Glutamatergic neuron (in vitro differentiated cells): Measurements from ENCODE around the gene POLR1A. TPM values are rescaled to one million over a fixed set of nuclear protein-coding genes. Genes with fewer than 3 reads are reported as not detected.

ENCODE experiments used
- DNase-seq: peaks from one replicate; pipeline ENCODE4 v3.0.0; 2022
- H3K27ac Mint-ChIP-seq: one replicate; pipeline ENCODE4 v1.8.0; 2020; ENCODE audit warnings: mild to moderate bottlenecking, mixed read lengths, inconsistent platforms; ENCODE audit not compliant: unreplicated experiment
- H3K27me3 Mint-ChIP-seq: one replicate; pipeline ENCODE4 v1.8.0; 2020; ENCODE audit warnings: mild to moderate bottlenecking, moderate library complexity, mixed read lengths, inconsistent platforms; ENCODE audit not compliant: unreplicated experiment
- H3K36me3 Mint-ChIP-seq: one replicate; pipeline ENCODE4 v1.8.0; 2020; ENCODE audit warnings: mild to moderate bottlenecking, mixed read lengths, inconsistent platforms; ENCODE audit not compliant: unreplicated experiment
- H3K4me1 Mint-ChIP-seq: one replicate; pipeline ENCODE4 v1.8.0; 2020; ENCODE audit warnings: mild to moderate bottlenecking, low read depth, mixed read lengths, inconsistent platforms; ENCODE audit not compliant: unreplicated experiment
- H3K4me3 Mint-ChIP-seq: one replicate; pipeline ENCODE4 v1.8.0; 2020; ENCODE audit warnings: mild to moderate bottlenecking, mixed read lengths, inconsistent platforms; ENCODE audit not compliant: unreplicated experiment
- H3K9me3 Mint-ChIP-seq: one replicate; pipeline ENCODE4 v1.8.0; 2020; ENCODE audit warnings: mild to moderate bottlenecking, moderate library complexity, mixed read lengths, inconsistent platforms; ENCODE audit not compliant: unreplicated experiment
- CTCF ChIP-seq: fragments of 200-600 bp; sonication (generic); IDR thresholded peaks from one replicate; pipeline ENCODE4 v1.5.0; 2021; ENCODE audit not compliant: partially characterized antibody, unreplicated experiment
- total RNA-seq: library from RNA; stranded (reverse); fragmentation: NEBNext Ultra II Directional; extraction: Animal tissue kit (Norgen Biotek cat#: 25700); gene quantifications from one replicate; pipeline ENCODE4 v1.2.1, GENCODE V29; 2021; ENCODE audit not compliant: unreplicated experiment

The POLR1A gene
- total RNA-seq, 1 donor from 2014 or later = 34.7 TPM

- DNase-seq = no peak
- H3K36me3 Mint-ChIP-seq = peaks cover 3% of the 10 kb centered on the region
- H3K27me3 Mint-ChIP-seq = no peaks in the 10 kb centered on the region
- no peak overlapping the region for H3K4me3 Mint-ChIP-seq
- no peaks in the 10 kb centered on the region for H3K4me1 Mint-ChIP-seq
- H3K27ac Mint-ChIP-seq = no peak overlapping the region
- H3K9me3 Mint-ChIP-seq = peaks cover 3% of the 10 kb centered on the region
- no peak for TF ChIP-seq CTCF
Measured at GRCh38 chr2:86050301-86050700, 55.4 kb downstream of the POLR1A start.

GRCh38 chr2:86049529-86049928, 56.2 kb downstream of the POLR1A start:
- H3K9me3 Mint-ChIP-seq = peaks cover 3% of the 10 kb centered on the region
- no peaks in the 10 kb centered on the region for H3K27me3 Mint-ChIP-seq
- no peak for DNase-seq
- no peak overlapping the region for H3K27ac Mint-ChIP-seq
- H3K36me3 Mint-ChIP-seq = peaks cover 3% of the 10 kb centered on the region
- H3K4me1 Mint-ChIP-seq = no peaks in the 10 kb centered on the region
- no peak for TF ChIP-seq CTCF
- no peak overlapping the region for H3K4me3 Mint-ChIP-seq

- Mint-ChIP-seq H3K9me3 (peaks cover 3% of the 10 kb centered on the region), H3K27me3 (no peaks in the 10 kb centered on the region), H3K36me3 (peaks cover 3% of the 10 kb centered on the region), H3K27ac (no peak overlapping the region), H3K4me3 (no peak overlapping the region), H3K4me1 (no peaks in the 10 kb centered on the region)
- no peak for DNase-seq
- no peak for TF ChIP-seq CTCF
Measured at GRCh38 chr2:86048888-86049287, 56.8 kb downstream of the POLR1A start.

- peaks cover 3% of the 10 kb centered on the region for H3K36me3 Mint-ChIP-seq
- DNase-seq = no peak
- no peaks in the 10 kb centered on the region for H3K4me1 Mint-ChIP-seq
- H3K4me3 Mint-ChIP-seq = no peak overlapping the region
- H3K27me3 Mint-ChIP-seq = no peaks in the 10 kb centered on the region
- no peak for TF ChIP-seq CTCF
- H3K27ac Mint-ChIP-seq = no peak overlapping the region
- peaks cover 3% of the 10 kb centered on the region for H3K9me3 Mint-ChIP-seq
Measured at GRCh38 chr2:86048383-86048701, 57.3 kb downstream of the POLR1A start.

GRCh38 chr2:86047575-86048382, 57.9 kb downstream of the POLR1A start:
- H3K4me1 Mint-ChIP-seq = no peaks in the 10 kb centered on the region
- no peaks in the 10 kb centered on the region for H3K27me3 Mint-ChIP-seq
- no peak overlapping the region for H3K27ac Mint-ChIP-seq
- H3K9me3 Mint-ChIP-seq = peaks cover 3% of the 10 kb centered on the region
- H3K36me3 Mint-ChIP-seq = peaks cover 8% of the 10 kb centered on the region
- no peak overlapping the region for H3K4me3 Mint-ChIP-seq
- TF ChIP-seq CTCF = no peak
- DNase-seq = no peak
